Sciatic nerve (tissue), 2 donors: ENCODE measurements around the gene TMEM92. TPM values are rescaled to one million over a fixed set of nuclear protein-coding genes. Genes with fewer than 3 reads are reported as not detected.
"Not testable (repeated sequence)": the region's sequence is repeated elsewhere in the genome, so short reads cannot be mapped to it uniquely, and the experiment has no call there.

ENCODE experiments used
- ATAC-seq: fragments of 200-7000 bp; cut with Tn5 transposase; one replicate; pipeline ENCODE4 v1.9.1; 2020; ENCODE audit warnings: mild to moderate bottlenecking, moderate library complexity
- DNase-seq: peaks from one replicate; pipeline ENCODE4 v3.0.0-alpha.2; 2020; ENCODE audit warnings: low spot score
- intact Hi-C: fragments of 100-400 bp; cut with DNase I; formaldehyde crosslinking; loops from one replicate; pipeline ENCODE4 v1.14.2; 2022
- total RNA-seq: library from RNA; stranded (reverse); fragmentation: NEBNext Ultra II Directional; extraction: Animal tissue kit (Norgen Biotek cat#: 25700); gene quantifications from one replicate; pipeline ENCODE4 v1.2.1, GENCODE V29; 2021
- donor health status: DM: no; HTN: no; CAD: no.
- donor health status: DM: no; HTN: no; CAD: no.

TMEM92 gene
- total RNA-seq, 1 donor from 2014 or later: 0.53 TPM

- ATAC-seq (peak; percentile 96), DNase-seq (no peak)
- intact Hi-C loops: loop anchor here (10.0 kb wide), 1 partner anchor 175 kb away; no protein-coding TSS in a partner anchor
Observed at GRCh38 chr17:50289991-50290702, 15.9 kb downstream of the TMEM92 start.

- intact Hi-C loops: loop anchor here (10.0 kb wide), 1 partner anchor 176 kb away; no protein-coding TSS in a partner anchor
- ATAC-seq (no peak), DNase-seq (no peak)
Observed at GRCh38 chr17:50290933-50291332, 16.7 kb downstream of the TMEM92 start.

GRCh38 chr17:50292465-50292864 lies 18.2 kb downstream of the TMEM92 start:
- intact Hi-C loops: loop anchor here (10.0 kb wide), 1 partner anchor 178 kb away; no protein-coding TSS in a partner anchor
- no peak for DNase-seq

GRCh38 chr17:50295021-50295420 lies 20.8 kb downstream of the TMEM92 start:
- intact Hi-C loops: loop anchor here (10.0 kb wide), 1 partner anchor 180 kb away; no protein-coding TSS in a partner anchor
- DNase-seq: no peak
- no peak for ATAC-seq

More at GRCh38 chr17:50292465-50292864, 18.2 kb downstream of the TMEM92 start:
- ATAC-seq: no peak

- intact Hi-C loops: loop anchor here (10.0 kb wide), 1 partner anchor 183 kb away; no protein-coding TSS in a partner anchor
- ATAC-seq (peak; percentile 92), DNase-seq (peak; percentile 87)
Observed at GRCh38 chr17:50297407-50297865, 23.2 kb downstream of the TMEM92 start.

GRCh38 chr17:50298018-50298417 lies 23.8 kb downstream of the TMEM92 start:
- intact Hi-C loops: loop anchor here (10.0 kb wide), 1 partner anchor 183 kb away; no protein-coding TSS in a partner anchor
- DNase-seq (no peak), ATAC-seq (no peak)

GRCh38 chr17:50299776-50300175 lies 25.5 kb downstream of the TMEM92 start:
- ATAC-seq: no peak
- intact Hi-C loops: loop anchor here (10.0 kb wide), 1 partner anchor 185 kb away; no protein-coding TSS in a partner anchor

GRCh38 chr17:50300824-50301223 lies 26.6 kb downstream of the TMEM92 start:
- DNase-seq, ATAC-seq, intact Hi-C loops: not testable (repeated sequence)

More at GRCh38 chr17:50299776-50300175, 25.5 kb downstream of the TMEM92 start:
- no peak for DNase-seq

- no peak for DNase-seq
- ATAC-seq: no peak
- intact Hi-C loops: no loop called here
Observed at GRCh38 chr17:50301891-50302584, 27.8 kb downstream of the TMEM92 start.

GRCh38 chr17:50303051-50303450 lies 28.8 kb downstream of the TMEM92 start:
- intact Hi-C loops: no loop called here
- DNase-seq: no peak
- no peak for ATAC-seq

GRCh38 chr17:50303596-50303995 lies 29.3 kb downstream of the TMEM92 start:
- intact Hi-C loops: no loop called here
- ATAC-seq (no peak), DNase-seq (no peak)

- ATAC-seq: peak; percentile 76
- intact Hi-C loops: no loop called here
- DNase-seq: no peak
Observed at GRCh38 chr17:50304781-50305404, 30.6 kb downstream of the TMEM92 start.

GRCh38 chr17:50307654-50308053 lies 33.4 kb downstream of the TMEM92 start:
- intact Hi-C loops: no loop called here

GRCh38 chr17:50308666-50309065 lies 34.4 kb downstream of the TMEM92 start:
- ATAC-seq (no peak), DNase-seq (no peak)
- intact Hi-C loops: no loop called here

More at GRCh38 chr17:50307654-50308053, 33.4 kb downstream of the TMEM92 start:
- no peak for DNase-seq
- no peak for ATAC-seq

- DNase-seq (no peak), ATAC-seq (no peak)
- intact Hi-C loops: no loop called here
Observed at GRCh38 chr17:50310455-50311111, 36.3 kb downstream of the TMEM92 start.

- intact Hi-C loops: no loop called here
- DNase-seq (no peak), ATAC-seq (no peak)
Observed at GRCh38 chr17:50311112-50311460, 36.8 kb downstream of the TMEM92 start.

GRCh38 chr17:50311483-50311882 lies 37.2 kb downstream of the TMEM92 start:
- ATAC-seq (no peak), DNase-seq (no peak)
- intact Hi-C loops: no loop called here

GRCh38 chr17:50312308-50312707 lies 38.0 kb downstream of the TMEM92 start:
- ATAC-seq: peak; percentile 88
- no peak for DNase-seq
- intact Hi-C loops: no loop called here

GRCh38 chr17:50314456-50315011 lies 40.3 kb downstream of the TMEM92 start:
- DNase-seq: no peak
- ATAC-seq: no peak
- intact Hi-C loops: no loop called here
